ENCODE measurements around the gene TMEM143.
"Not testable (repeated sequence)": the region's sequence is repeated elsewhere in the genome, so short reads cannot be mapped to it uniquely, and the experiment has no call there.

DNA sequence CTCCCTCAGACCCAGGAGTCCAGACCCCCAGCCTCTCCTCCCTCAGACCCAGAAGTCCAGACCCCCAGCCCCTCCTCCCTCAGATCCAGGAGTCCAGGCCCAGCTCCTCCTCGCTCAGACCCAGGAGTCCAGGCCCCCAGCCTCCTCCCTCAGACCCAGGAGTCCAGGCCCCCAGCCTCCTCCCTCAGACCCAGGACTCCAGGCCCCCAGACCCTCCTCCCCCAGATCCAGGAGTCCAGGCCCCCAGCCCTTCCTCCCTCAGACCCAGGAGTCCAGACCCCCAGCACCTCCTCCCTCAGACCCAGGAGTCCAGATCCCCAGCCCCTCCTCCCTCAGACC is 28.2 kb upstream of the TMEM143 start:
- TF ChIP-seq CTCF (IDR thresholded peaks at IDR 0.05; ENCODE audit: low read depth, low read length); EZH2phosphoT487 (IDR thresholded peaks at IDR 0.05; ENCODE audit: low read depth): not testable (repeated sequence)

All from OCI-LY3 (cell line).